ENCODE data around the gene DNAH2.

- TF ChIP-seq CTCF (IDR thresholded peaks at IDR 0.05 in 2 of 3, conservative IDR thresholded peaks at IDR 0.05 in 1 of 3; ENCODE audit: borderline replicate concordance in 1 of 3, insufficient read depth in 1 of 3, low read depth in 2 of 3, low read length in 2 of 3) (no peak), POLR2A (IDR thresholded peaks at IDR 0.05; ENCODE audit: borderline replicate concordance, extremely low read depth, insufficient read depth, insufficient read length) (no peak), EZH2 (IDR thresholded peaks at IDR 0.05) (no peak), SRF (IDR thresholded peaks at IDR 0.05; ENCODE audit: low read depth) (no peak), CEBPB (IDR thresholded peaks at IDR 0.05; ENCODE audit: low read depth) (no peak), POLR2AphosphoS5 (IDR thresholded peaks at IDR 0.05; ENCODE audit: low read depth, low read length) (no peak), ELF1 (IDR thresholded peaks at IDR 0.05; ENCODE audit: borderline replicate concordance, low read depth) (no peak)
Observed at GRCh38 chr17:7849751-7850504, 132.4 kb downstream of the DNAH2 start.
